Parathyroid adenoma (tissue), 2 donors: ENCODE results near the gene PITHD1.
"Not testable (repeated sequence)": the region's sequence is repeated elsewhere in the genome, so short reads cannot be mapped to it uniquely, and the experiment has no call there.

Source experiments
- H2AFZ ChIP-seq: fragments of 300-600 bp; sonication (generic); one replicate; pipeline ENCODE4 v1.7.0; 2017; ENCODE audit warnings: antibody characterized with exemption, mild to moderate bottlenecking
- H3K27ac ChIP-seq: fragments of 300-600 bp; sonication (generic); one replicate; pipeline ENCODE4 v1.7.0; 2017
- H3K27me3 ChIP-seq: fragments of 300-600 bp; sonication (generic); one replicate; pipeline ENCODE4 v1.7.0; 2017; ENCODE audit warnings: low read length; ENCODE audit not compliant: control insufficient read depth, insufficient read depth
- H3K36me3 ChIP-seq: fragments of 300-600 bp; sonication (generic); one replicate; pipeline ENCODE4 v1.7.0; 2017; ENCODE audit warnings: low read length; ENCODE audit not compliant: control insufficient read depth, insufficient read depth
- H3K4me1 ChIP-seq: fragments of 300-600 bp; sonication (generic); one replicate; pipeline ENCODE4 v1.7.0; 2017; ENCODE audit warnings: control low read depth
- H3K4me2 ChIP-seq: fragments of 300-600 bp; sonication (generic); one replicate; pipeline ENCODE4 v1.7.0; 2017; ENCODE audit warnings: low read length
- H3K4me3 ChIP-seq: fragments of 300-600 bp; sonication (generic); one replicate; pipeline ENCODE4 v1.7.0; 2017; ENCODE audit warnings: low read depth, low read length
- H3K79me2 ChIP-seq: fragments of 300-600 bp; sonication (generic); one replicate; pipeline ENCODE4 v1.7.0; 2017; ENCODE audit warnings: control low read depth
- H3K9ac ChIP-seq: fragments of 300-600 bp; sonication (generic); one replicate; pipeline ENCODE4 v1.7.0; 2017; ENCODE audit warnings: mild to moderate bottlenecking
- H3K9me3 ChIP-seq: fragments of 300-600 bp; sonication (generic); one replicate; pipeline ENCODE4 v1.7.0; 2017; ENCODE audit warnings: low read length; ENCODE audit not compliant: control insufficient read depth
- CTCF ChIP-seq: fragments of 300-600 bp; sonication (generic); IDR thresholded peaks from one replicate; pipeline ENCODE4 v1.7.0; 2017; ENCODE audit warnings: antibody characterized with exemption, mild to moderate bottlenecking
- donor health status: primary hyperparathyroidism.

PITHD1 gene

GRCh38 chr1:23777979-23778814 is at the start of gene PITHD1:
Gene PITHD1, plus strand, starts transcription at chr1:23778418. Its CDS starts 98 bp downstream, at chr1:23778516.
- Histone ChIP-seq H3K9ac (no peak within 1 kb of the TSS), H3K79me2 (peaks cover 10% of the 10 kb centered on the region), H3K4me1 (peaks cover 12% of the 10 kb centered on the region), H3K4me3 (peak within 1 kb of the TSS; percentile 82), H3K4me2 (peak within 1 kb of the TSS; percentile 100), H3K36me3 (no peaks in the 10 kb centered on the region), H3K9me3 (no peaks in the 10 kb centered on the region), H2AFZ (peak within 1 kb of the TSS; percentile 83), H3K27me3 (no peaks in the 10 kb centered on the region), H3K27ac (peak within 1 kb of the TSS; percentile 82)
- TF ChIP-seq CTCF = no peak

GRCh38 chr1:23732363-23733224 is 45.6 kb upstream of the PITHD1 start:
- H3K4me1 ChIP-seq = no peaks in the 10 kb centered on the region

GRCh38 chr1:23733281-23733680 is 44.9 kb upstream of the PITHD1 start:
- H3K79me2 ChIP-seq, H3K36me3 ChIP-seq, H3K27ac ChIP-seq, H3K9me3 ChIP-seq, H3K27me3 ChIP-seq, H3K4me2 ChIP-seq, H3K4me1 ChIP-seq, H2AFZ ChIP-seq, H3K4me3 ChIP-seq, H3K9ac ChIP-seq: not testable (repeated sequence)

More at GRCh38 chr1:23732363-23733224, 45.6 kb upstream of the PITHD1 start:
- Histone ChIP-seq H3K27ac (no peak overlapping the region), H2AFZ (no peak overlapping the region), H3K4me3 (no peak overlapping the region), H3K36me3 (no peaks in the 10 kb centered on the region), H3K27me3 (no peaks in the 10 kb centered on the region), H3K79me2 (no peaks in the 10 kb centered on the region), H3K9me3 (no peaks in the 10 kb centered on the region), H3K9ac (no peak overlapping the region), H3K4me2 (no peak overlapping the region)
- no peak for TF ChIP-seq CTCF

DNA sequence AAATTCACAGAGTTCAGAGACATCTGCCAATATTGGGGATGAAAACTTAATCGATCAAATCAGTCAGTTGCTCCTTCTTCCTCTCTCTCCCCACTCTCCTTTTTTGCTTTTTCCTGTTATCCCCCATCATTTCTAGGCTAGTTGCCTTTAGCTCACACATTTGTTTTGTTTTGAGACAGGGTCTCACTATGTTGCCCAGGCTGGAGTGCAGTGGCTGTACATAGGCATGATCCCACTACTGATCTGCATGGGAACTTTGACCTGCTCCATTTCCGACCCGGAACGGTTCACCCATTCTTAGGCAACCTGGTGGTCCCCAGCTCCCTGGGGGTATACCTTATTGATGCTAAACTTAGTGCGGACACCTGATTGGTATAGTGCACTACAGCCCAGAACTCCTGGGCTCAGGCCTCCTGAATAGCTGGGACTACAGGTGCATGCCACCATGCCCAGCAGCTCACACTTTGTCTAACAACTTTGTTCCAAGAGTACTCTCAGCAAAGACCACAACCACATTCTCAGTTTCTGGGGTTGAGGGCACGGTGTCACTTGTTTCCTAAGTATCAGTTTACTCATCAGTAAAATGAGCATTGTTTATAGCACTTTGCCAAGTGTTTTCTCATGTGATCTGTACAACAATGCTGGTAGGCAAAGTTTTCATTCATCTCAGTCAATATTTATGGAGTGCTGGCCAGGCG is 41.6 kb upstream of the PITHD1 start:
- no peak overlapping the region for H3K4me2 ChIP-seq
- no peaks in the 10 kb centered on the region for H3K36me3 ChIP-seq
- no peak for TF ChIP-seq CTCF
- no peak overlapping the region for H3K27ac ChIP-seq
- no peaks in the 10 kb centered on the region for H3K79me2 ChIP-seq
- no peak overlapping the region for H3K4me3 ChIP-seq
- no peak overlapping the region for H3K9ac ChIP-seq
- H3K27me3 ChIP-seq = no peaks in the 10 kb centered on the region
- no peaks in the 10 kb centered on the region for H3K9me3 ChIP-seq
- no peak overlapping the region for H2AFZ ChIP-seq
- no peaks in the 10 kb centered on the region for H3K4me1 ChIP-seq

DNA sequence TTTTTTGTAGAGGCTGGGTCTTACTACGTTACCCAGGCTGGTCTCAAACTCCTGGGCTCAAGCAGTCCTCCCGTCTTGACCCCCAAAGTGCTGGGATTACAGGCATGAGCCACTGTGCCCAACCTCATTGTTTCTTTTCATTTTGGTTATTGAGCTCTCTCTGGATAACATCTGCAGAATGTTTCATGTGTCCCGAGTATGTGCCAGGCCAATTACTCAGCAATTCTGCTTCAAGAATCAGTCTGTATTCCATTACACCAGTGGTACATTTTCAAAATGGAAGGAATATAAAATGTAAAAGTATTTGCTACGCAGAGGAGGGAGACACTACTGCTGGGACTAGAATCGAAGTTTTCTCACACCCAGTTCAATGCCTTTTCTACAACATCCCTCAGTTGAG is 36.6 kb upstream of the PITHD1 start:
- no peak for TF ChIP-seq CTCF
- H3K79me2 ChIP-seq = no peaks in the 10 kb centered on the region
- H3K27me3 ChIP-seq = no peaks in the 10 kb centered on the region
- H3K9ac ChIP-seq = no peak overlapping the region
- no peak overlapping the region for H3K27ac ChIP-seq
- no peaks in the 10 kb centered on the region for H3K36me3 ChIP-seq
- no peak overlapping the region for H3K4me2 ChIP-seq
- H2AFZ ChIP-seq = no peak overlapping the region
- no peak overlapping the region for H3K4me3 ChIP-seq
- no peaks in the 10 kb centered on the region for H3K9me3 ChIP-seq
- H3K4me1 ChIP-seq = peaks cover 9% of the 10 kb centered on the region
